Mucosa of rectum (tissue), 2 donors: ENCODE measurements around the gene SLC25A26.

Experiments used
- H3K27ac ChIP-seq, 2 donors: one replicate each; pipeline ENCODE4 v1.7.0; 2013; ENCODE audit warnings: inconsistent platforms in 2 of 2, low read depth in 2 of 2, low read length in 2 of 2
- H3K27me3 ChIP-seq, 2 donors: one replicate each; pipeline ENCODE4 v1.7.0; 2013; ENCODE audit warnings: low read length in 2 of 2; ENCODE audit not compliant: control insufficient read depth in 2 of 2, insufficient read depth in 2 of 2
- H3K36me3 ChIP-seq, 2 donors: one replicate each; pipeline ENCODE4 v1.7.0; 2013; ENCODE audit warnings: low read length in 2 of 2; ENCODE audit not compliant: control insufficient read depth in 2 of 2, insufficient read depth in 2 of 2
- H3K4me1 ChIP-seq, 2 donors: one replicate each; pipeline ENCODE4 v1.7.0; 2013; ENCODE audit warnings: low read length in 2 of 2, mild to moderate bottlenecking in 1 of 2; ENCODE audit not compliant: control insufficient read depth in 2 of 2, insufficient read depth in 2 of 2
- H3K4me3 ChIP-seq, 2 donors: one replicate each; pipeline ENCODE4 v1.7.0; 2013; ENCODE audit warnings: low read length in 2 of 2
- H3K9ac ChIP-seq, 2 donors: one replicate each; pipeline ENCODE4 v1.7.0; 2013; ENCODE audit warnings: low read length in 2 of 2, low read depth in 1 of 2, mild to moderate bottlenecking in 1 of 2
- H3K9me3 ChIP-seq, 2 donors: one replicate each; pipeline ENCODE4 v1.7.0; 2013; ENCODE audit warnings: low read length in 2 of 2; ENCODE audit not compliant: control insufficient read depth in 2 of 2
- donor health status: healthy.
- donor health status: Normal muscosa, but diverticular disease.

SLC25A26 gene, protein sequence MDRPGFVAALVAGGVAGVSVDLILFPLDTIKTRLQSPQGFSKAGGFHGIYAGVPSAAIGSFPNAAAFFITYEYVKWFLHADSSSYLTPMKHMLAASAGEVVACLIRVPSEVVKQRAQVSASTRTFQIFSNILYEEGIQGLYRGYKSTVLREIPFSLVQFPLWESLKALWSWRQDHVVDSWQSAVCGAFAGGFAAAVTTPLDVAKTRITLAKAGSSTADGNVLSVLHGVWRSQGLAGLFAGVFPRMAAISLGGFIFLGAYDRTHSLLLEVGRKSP

DNA sequence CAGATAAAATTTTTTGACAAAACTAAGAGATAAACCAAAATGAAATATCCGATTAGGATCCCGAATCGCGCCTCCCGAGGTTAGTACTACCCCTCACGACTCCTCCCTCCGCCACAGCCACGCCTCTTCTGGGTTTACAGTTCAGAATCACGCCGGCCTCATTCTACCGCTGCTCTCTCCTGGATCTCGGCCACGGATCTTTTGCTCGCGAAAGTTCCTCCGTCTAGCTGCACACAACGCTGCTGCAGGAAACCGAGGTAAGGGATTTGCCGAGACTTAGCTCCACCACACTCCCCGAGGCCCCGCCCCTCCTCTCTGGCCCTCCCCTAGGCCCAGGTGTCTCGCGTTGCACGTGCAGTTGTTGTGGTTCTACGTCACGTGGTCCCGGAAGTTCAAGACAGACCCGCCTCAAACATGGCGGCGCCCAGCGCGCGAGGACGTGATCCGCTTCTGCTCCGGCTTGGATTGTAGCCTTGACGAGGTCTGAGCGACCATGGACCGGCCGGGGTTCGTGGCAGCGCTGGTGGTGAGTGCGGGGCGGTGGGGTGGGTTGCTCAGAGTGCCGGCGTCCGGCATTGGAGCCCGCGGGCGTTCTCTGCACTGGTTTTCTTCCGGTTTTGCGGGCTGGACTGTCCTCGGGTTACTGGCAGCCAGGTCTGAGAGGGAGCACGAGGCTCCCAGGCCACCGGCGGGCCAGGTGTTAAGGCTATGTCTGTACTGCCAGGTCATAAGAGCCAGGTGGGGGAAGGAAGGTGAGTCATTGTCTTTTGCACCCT, at the start of gene SLC25A26:
Gene SLC25A26, plus strand, starts transcription at position 400 of the 776 bp plus-strand sequence. Its CDS starts 94 bp downstream, at position 494.
- no peaks in the 10 kb centered on the region for H3K9me3 ChIP-seq
- H3K4me3 ChIP-seq = peak within 1 kb of the TSS; percentile 94 to 95
- H3K9ac ChIP-seq = peak within 1 kb of the TSS; percentile 70 to 74
- no peaks in the 10 kb centered on the region for H3K27me3 ChIP-seq
- H3K27ac ChIP-seq = peak within 1 kb of the TSS; percentile 68 to 72
- H3K36me3 ChIP-seq = no peaks in the 10 kb centered on the region
- H3K4me1 ChIP-seq = peaks cover 3 to 8% of the 10 kb centered on the region in 2 donors

DNA sequence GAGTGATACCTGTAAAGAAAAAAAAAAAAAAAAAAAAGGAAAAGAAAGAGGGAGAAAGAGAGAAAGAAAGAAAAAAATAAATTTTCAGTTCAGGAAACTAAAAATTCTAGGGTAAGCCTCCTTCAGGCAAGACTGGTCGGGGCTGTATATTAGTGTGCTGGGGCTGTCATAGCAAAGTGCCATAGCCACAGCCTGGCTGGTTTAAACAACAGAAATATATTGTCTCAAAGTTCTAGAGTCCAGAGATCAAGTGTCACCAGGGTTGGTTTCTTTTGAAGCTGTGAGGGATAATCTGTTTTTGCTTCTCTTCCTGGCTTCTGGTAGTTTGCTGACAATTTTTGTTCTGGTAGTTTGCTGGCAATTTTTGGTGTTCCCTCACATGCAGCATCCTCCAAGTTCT, 48.4 kb upstream of the SLC25A26 start:
- Histone ChIP-seq H3K27me3 (no peaks in the 10 kb centered on the region), H3K9ac (no peak overlapping the region), H3K27ac (no peak overlapping the region), H3K36me3 (no peaks in the 10 kb centered on the region), H3K4me1 (peaks cover 6 to 8% of the 10 kb centered on the region in 2 donors), H3K4me3 (no peak overlapping the region), H3K9me3 (no peaks in the 10 kb centered on the region)

DNA sequence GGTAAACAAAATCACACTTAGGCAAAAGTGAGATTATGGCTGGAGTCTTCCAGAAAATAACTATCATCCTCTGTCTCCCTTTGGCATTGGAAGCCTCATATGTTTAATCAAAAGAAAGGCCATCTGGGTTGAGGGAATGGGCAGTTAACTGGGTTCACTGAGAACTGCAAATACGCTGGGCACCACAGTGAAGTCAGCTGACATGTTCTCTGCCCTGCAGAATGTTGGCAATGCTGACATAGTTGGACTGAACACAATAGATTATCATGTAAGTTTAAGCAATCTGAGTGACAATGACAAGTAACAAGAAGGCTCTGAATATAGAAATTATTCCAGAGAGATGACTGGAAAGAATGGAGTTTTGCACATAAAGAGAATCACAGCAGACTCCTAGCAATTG, 43.8 kb upstream of the SLC25A26 start:
- peaks cover 6 to 8% of the 10 kb centered on the region in 2 donors for H3K4me1 ChIP-seq
- H3K9ac ChIP-seq = no peak overlapping the region
- H3K27me3 ChIP-seq = no peaks in the 10 kb centered on the region
- H3K9me3 ChIP-seq = no peaks in the 10 kb centered on the region
- H3K4me3 ChIP-seq = no peak overlapping the region
- H3K36me3 ChIP-seq = no peaks in the 10 kb centered on the region
- H3K27ac ChIP-seq = no peak overlapping the region

DNA sequence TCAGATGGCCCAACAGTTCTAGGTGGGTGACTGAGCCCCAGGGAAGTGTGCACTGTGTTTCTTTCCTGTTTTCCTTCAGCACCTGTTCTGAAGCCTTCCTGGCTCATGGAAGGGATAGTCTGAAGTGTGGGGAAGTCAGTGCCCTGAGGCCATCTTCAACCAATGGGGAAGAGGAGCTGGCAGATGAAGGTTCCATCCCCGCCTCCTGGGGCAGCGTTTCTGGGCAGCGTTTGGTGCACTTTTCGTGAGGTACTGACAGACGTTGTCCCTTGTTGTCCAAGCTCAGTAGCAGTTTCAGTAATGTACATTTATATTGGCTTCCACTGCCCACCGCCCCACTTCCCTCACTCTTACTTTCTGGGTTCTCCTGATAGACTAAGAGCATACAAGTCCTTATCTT, 42.6 kb upstream of the SLC25A26 start:
- Histone ChIP-seq H3K4me3 (no peak overlapping the region), H3K27me3 (no peaks in the 10 kb centered on the region), H3K9me3 (no peaks in the 10 kb centered on the region), H3K9ac (no peak overlapping the region), H3K4me1 (peaks cover 4 to 6% of the 10 kb centered on the region in 2 donors), H3K27ac (no peak overlapping the region), H3K36me3 (no peaks in the 10 kb centered on the region)

DNA sequence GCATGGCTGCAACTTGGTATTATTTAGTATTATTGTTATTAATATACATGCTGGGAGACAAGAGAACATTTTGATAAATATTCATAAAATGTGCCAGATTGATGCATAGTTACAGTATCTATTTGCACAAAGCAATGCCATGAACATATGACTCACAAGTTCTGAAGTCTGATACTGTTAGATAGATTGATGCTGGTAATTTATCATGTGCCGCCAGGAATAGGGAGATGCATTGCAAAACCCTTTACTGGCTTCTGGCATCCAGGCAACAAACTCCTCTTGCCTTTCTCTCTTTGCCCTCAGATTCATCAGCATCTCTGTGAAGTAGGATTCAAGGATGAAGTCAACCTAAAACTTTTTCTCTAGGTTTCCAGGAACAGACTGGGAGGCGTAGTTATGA, 41.0 kb upstream of the SLC25A26 start:
- Histone ChIP-seq H3K4me1 (peaks cover 4 to 6% of the 10 kb centered on the region in 2 donors), H3K9ac (no peak overlapping the region), H3K36me3 (no peaks in the 10 kb centered on the region), H3K27me3 (no peaks in the 10 kb centered on the region), H3K27ac (no peak overlapping the region), H3K9me3 (no peaks in the 10 kb centered on the region), H3K4me3 (no peak overlapping the region)

DNA sequence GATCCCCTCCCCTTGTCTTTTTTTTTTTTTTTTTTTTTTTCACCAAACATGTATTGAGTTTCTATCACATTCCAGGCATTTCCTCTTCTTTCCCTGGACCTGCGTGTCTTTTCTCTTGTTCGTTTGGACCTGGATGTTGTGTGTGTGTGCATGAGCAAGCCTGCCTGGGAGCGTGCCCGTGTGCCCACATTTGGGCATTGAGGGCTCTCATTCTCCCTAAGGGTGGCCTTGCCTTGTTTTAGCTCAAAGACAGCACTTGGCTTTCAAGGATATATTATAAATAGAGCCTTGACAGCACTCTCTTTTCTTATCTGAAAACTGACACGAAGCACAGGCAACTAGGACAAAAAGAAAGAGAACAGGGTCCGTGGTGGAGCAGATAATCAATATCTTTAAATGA, 39.0 kb upstream of the SLC25A26 start:
- no peaks in the 10 kb centered on the region for H3K36me3 ChIP-seq
- H3K4me1 ChIP-seq = no peaks in the 10 kb centered on the region
- H3K4me3 ChIP-seq = no peak overlapping the region
- no peak overlapping the region for H3K9ac ChIP-seq
- no peak overlapping the region for H3K27ac ChIP-seq
- no peaks in the 10 kb centered on the region for H3K9me3 ChIP-seq
- no peaks in the 10 kb centered on the region for H3K27me3 ChIP-seq

DNA sequence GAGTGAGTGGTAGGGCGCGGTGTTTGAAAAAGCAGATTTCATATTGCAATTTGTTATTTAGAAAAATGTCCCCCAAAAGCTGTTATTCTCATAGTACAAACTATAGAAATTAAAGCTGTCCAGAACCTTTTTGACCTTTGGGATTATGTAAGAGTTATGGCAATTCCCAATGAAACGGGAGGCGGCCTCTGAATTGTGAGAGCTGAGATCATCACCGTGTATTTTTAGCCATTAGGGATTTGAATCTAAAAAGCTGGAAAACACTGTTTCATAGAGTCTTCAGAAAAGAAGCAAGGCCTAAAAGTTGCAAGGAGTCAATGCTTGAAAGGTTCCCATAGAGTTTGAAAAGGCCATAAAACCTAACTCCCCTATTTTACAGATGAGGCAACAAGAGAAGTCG, 38.6 kb upstream of the SLC25A26 start:
- Histone ChIP-seq H3K9me3 (no peaks in the 10 kb centered on the region), H3K36me3 (no peaks in the 10 kb centered on the region), H3K27me3 (no peaks in the 10 kb centered on the region), H3K4me3 (no peak overlapping the region), H3K4me1 (no peaks in the 10 kb centered on the region), H3K27ac (no peak overlapping the region), H3K9ac (no peak overlapping the region)

DNA sequence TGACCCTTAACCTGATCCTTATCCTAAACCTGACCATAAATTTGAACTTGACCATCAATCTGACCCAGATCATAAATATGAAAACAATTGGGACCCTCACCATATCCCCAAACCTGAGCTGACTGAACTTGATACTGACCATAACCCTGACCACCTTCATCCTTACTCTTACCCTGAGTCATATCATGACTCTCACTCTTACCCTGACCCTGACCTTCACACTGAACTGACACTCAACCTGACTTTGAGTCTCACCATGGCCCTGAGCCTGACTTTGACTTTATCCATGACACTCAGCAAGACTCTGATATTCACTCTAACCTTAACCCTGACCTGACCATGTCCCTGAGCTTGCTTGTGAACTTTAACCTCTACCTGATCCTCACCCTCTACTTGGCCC, 34.3 kb upstream of the SLC25A26 start:
- Histone ChIP-seq H3K36me3 (no peaks in the 10 kb centered on the region), H3K27me3 (no peaks in the 10 kb centered on the region), H3K9ac (no peak overlapping the region), H3K27ac (no peak overlapping the region), H3K9me3 (no peaks in the 10 kb centered on the region), H3K4me1 (no peaks in the 10 kb centered on the region), H3K4me3 (no peak overlapping the region)

DNA sequence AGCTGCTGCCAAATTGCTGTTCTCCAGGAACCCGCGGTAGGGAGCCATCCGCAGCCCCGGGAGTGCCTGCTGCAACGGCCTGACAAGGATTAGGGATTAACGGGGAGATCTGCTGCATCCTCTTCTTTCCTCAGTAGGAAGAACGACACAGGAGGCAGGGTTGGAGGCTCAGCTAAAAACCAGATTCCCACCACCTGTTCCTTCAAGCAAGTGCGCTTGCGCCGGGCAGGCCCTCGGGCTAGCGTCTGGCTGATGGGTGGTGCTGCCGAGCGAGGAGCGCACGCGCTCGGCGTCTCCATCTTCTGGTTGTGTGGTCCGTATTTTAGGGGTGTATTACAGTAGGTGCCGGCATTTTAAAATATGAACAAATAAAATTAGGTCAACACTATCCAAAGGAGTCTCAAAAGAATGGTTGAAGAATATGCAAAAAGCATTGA, 25.4 kb upstream of the SLC25A26 start:
- H3K27ac ChIP-seq = no peak overlapping the region
- H3K36me3 ChIP-seq = no peaks in the 10 kb centered on the region
- H3K27me3 ChIP-seq = peaks cover 0 to 3% of the 10 kb centered on the region in 2 donors
- no peak overlapping the region for H3K9ac ChIP-seq
- no peaks in the 10 kb centered on the region for H3K9me3 ChIP-seq
- H3K4me1 ChIP-seq = no peaks in the 10 kb centered on the region
- peak overlapping the region; percentile 46 to 55 for H3K4me3 ChIP-seq

DNA sequence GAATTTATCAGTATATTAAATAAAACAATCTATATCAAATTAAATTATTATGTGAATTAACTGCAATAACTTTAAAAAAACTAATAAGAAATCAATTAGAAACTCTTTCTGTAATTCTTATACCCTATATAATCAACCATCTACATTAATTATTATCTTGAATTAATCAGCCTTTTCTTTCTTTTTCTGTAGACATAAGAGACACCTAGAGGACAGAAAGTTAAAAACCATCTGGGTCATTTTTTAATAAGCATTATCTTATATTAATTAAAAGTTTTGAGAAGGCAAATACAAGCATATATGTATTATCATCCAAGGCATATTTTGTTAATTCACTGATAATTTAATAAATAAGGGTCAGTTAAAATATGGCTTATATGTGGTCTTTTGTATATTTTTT, 24.2 kb upstream of the SLC25A26 start:
- Histone ChIP-seq H3K9ac (no peak overlapping the region), H3K9me3 (no peaks in the 10 kb centered on the region), H3K27me3 (peaks cover 0 to 3% of the 10 kb centered on the region in 2 donors), H3K4me1 (no peaks in the 10 kb centered on the region), H3K36me3 (no peaks in the 10 kb centered on the region), H3K27ac (no peak overlapping the region), H3K4me3 (no peak overlapping the region)
